Kidney (tissue), 22 donors: ENCODE data around the gene TMC6. TPM values are rescaled to one million over a fixed set of nuclear protein-coding genes. Genes with fewer than 3 reads are reported as not detected.

Experiments
- DNase-seq, 5 donors: peaks; one replicate each; pipeline ENCODE4 v3.0.0-alpha.2; 2013 to 2020
- FAIRE-seq: peaks from 2 replicates; lab custom pipeline; 2012; peaks lifted over from hg19 to GRCh38; lab: Jason Lieb, UNC
- H3K27ac ChIP-seq, 2 donors: one replicate each; pipeline ENCODE4 v1.7.0; 2013; ENCODE audit warnings: low read depth in 2 of 2, low read length in 2 of 2, inconsistent platforms in 1 of 2
- H3K27me3 ChIP-seq: one replicate; pipeline ENCODE4 v1.7.1; 2013; ENCODE audit warnings: low read length, inconsistent platforms; ENCODE audit not compliant: control insufficient read depth, insufficient read depth
- H3K36me3 ChIP-seq, 3 donors: one replicate each; pipeline versions ENCODE4 v1.7.0 to v1.7.1; 2013; ENCODE audit warnings: low read length in 3 of 3, control low read depth in 1 of 3, inconsistent platforms in 1 of 3; ENCODE audit not compliant: insufficient read depth in 3 of 3, control insufficient read depth in 2 of 3
- H3K4me1 ChIP-seq, 3 donors: one replicate each; pipeline versions ENCODE4 v1.7.0 to v1.7.1; 2013; ENCODE audit warnings: low read length in 3 of 3, inconsistent platforms in 1 of 3, low read depth in 1 of 3; ENCODE audit not compliant: control insufficient read depth in 2 of 3, insufficient read depth in 2 of 3
- H3K4me3 ChIP-seq, 3 donors: one replicate each; pipeline versions ENCODE4 v1.7.0 to v1.8.1; 2013; ENCODE audit warnings: low read length in 3 of 3, control low read depth in 1 of 3, inconsistent platforms in 1 of 3
- H3K9ac ChIP-seq, 3 donors: one replicate each; pipeline versions ENCODE4 v1.7.0 to v1.7.1; 2013; ENCODE audit warnings: low read length in 3 of 3, control low read depth in 1 of 3, inconsistent platforms in 1 of 3
- H3K9me3 ChIP-seq, 3 donors: one replicate each; pipeline versions ENCODE4 v1.7.0 to v1.7.1; 2013; ENCODE audit warnings: low read length in 3 of 3, control low read depth in 1 of 3, inconsistent platforms in 1 of 3; ENCODE audit not compliant: control insufficient read depth in 2 of 3, insufficient read depth in 1 of 3
- intact Hi-C: fragments of 100-400 bp; cut with DNase I; formaldehyde crosslinking; loops from one replicate; pipeline ENCODE4 v1.11.1; 2022
- long read RNA-seq, 10 donors: library from polyadenylated mRNA in 1 of 10; unstranded in 1 of 10; transcript quantifications; one replicate each; pipeline ENCODE4 v2.0.0 and lab custom pipeline, GENCODE V29; 2021 to 2026
- polyA plus RNA-seq: library from polyadenylated mRNA; stranded (reverse); fragments of 350-450 nt; fragmentation: Illumina TruSeq; extraction: RNeasy Lipid Tissue Mini Kit (QIAGEN cat#74804); gene quantifications from one replicate; pipeline ENCODE4 v1.2.3, GENCODE V29; 2014; ENCODE audit warnings: low read depth, low replicate concordance; ENCODE audit not compliant: insufficient read depth
- total RNA-seq: library from RNA; stranded (reverse); fragmentation: NEBNext Ultra II Directional; extraction: Animal tissue kit (Norgen Biotek cat#: 25700); gene quantifications from one replicate; pipeline ENCODE4 v1.2.1, GENCODE V29; 2021
- TF ChIP-seq, protein P1 (sequence below): IDR thresholded peaks from 3 replicates; pipeline ENCODE4 v1.5.1; 2012; ENCODE audit warnings: mild to moderate bottlenecking, moderate library complexity, borderline replicate concordance; ENCODE audit not compliant: insufficient read depth; ENCODE audit errors: extremely low read depth
- donor health status: control.
- donor health status: control.
- donor health status: control.
- donor health status: control.
- donor health status: control.
- donor health status: DM: yes; HTN: yes; CAD: no.
- donor health status: Normal renal cell carcinoma (clear cell type).

TMC6 gene, protein sequence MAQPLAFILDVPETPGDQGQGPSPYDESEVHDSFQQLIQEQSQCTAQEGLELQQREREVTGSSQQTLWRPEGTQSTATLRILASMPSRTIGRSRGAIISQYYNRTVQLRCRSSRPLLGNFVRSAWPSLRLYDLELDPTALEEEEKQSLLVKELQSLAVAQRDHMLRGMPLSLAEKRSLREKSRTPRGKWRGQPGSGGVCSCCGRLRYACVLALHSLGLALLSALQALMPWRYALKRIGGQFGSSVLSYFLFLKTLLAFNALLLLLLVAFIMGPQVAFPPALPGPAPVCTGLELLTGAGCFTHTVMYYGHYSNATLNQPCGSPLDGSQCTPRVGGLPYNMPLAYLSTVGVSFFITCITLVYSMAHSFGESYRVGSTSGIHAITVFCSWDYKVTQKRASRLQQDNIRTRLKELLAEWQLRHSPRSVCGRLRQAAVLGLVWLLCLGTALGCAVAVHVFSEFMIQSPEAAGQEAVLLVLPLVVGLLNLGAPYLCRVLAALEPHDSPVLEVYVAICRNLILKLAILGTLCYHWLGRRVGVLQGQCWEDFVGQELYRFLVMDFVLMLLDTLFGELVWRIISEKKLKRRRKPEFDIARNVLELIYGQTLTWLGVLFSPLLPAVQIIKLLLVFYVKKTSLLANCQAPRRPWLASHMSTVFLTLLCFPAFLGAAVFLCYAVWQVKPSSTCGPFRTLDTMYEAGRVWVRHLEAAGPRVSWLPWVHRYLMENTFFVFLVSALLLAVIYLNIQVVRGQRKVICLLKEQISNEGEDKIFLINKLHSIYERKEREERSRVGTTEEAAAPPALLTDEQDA
- total RNA-seq (115 TPM), polyA plus RNA-seq (15.0 TPM)
- long read RNA-seq, donor 1, partial matches to known transcripts = 44 of 46 reads
- long read RNA-seq, donor 1, other reads (novel, unspliced or antisense) = 0 of 46 reads
- long read RNA-seq, donor 2, partial matches to known transcripts = 0 of 2 reads
- long read RNA-seq, donor 2, other reads (novel, unspliced or antisense) = 0 of 2 reads
- long read RNA-seq, donor 3, full-length matches to known transcripts = 2 of 2 reads
- long read RNA-seq, donor 3, partial matches to known transcripts = 0 of 2 reads
- long read RNA-seq, donor 3, other reads (novel, unspliced or antisense) = 0 of 2 reads
- long read RNA-seq, donor 4 = 0 reads
- long read RNA-seq, donor 5 = 0 reads
- long read RNA-seq, donor 6, partial matches to known transcripts = 0 of 2 reads
- long read RNA-seq, donor 6, other reads (novel, unspliced or antisense) = 0 of 2 reads
- long read RNA-seq, donor 7, full-length matches to known transcripts = 10 of 78 reads
- long read RNA-seq, donor 7, partial matches to known transcripts = 42 of 78 reads
- long read RNA-seq, donor 7, other reads (novel, unspliced or antisense) = 26 of 78 reads
- long read RNA-seq, donor 8, partial matches to known transcripts = 0 of 1 reads
- long read RNA-seq, donor 8, other reads (novel, unspliced or antisense) = 0 of 1 reads
- long read RNA-seq, donor 9 = 0 reads
- long read RNA-seq, donor 10 = 0 reads

DNA sequence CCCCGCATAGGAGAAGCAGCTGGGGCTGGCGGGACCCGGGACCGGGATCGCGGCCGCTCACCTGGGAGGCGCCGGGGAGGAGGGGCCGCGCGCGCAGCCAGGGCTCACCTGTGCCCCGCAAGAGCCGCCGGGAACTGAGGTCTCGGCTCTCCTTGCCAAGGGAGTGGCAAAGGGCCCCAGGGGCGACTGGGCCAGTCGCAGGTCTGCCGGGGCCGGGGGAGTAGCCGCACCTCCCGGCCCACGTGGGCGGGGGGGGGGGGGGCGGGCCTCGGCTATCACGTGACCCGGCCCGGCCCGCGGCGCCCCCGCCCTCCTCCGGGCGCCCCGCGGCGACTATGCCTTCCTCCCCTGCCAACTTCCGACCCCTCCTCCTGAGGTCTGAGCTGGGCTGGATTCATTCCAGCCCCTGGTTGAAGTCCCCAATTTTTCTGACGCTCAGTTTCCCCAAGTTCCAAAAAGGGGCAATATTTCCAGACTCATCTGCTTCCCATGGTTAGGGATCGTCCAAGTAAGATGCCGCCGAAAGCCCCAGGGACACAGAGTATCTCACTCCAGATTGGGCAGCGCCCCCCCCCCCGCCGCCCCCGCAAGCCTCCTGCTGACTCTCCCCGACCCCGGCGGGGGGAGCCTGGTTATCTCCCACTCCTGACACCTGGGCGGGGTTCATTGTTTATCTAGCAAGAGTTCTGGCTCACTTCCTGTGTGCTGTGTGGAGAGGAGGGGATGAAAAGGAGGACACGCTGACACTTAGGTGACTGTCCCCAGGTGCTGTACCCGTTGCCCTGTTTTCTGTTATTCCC lies at the start of gene TMC6:
Gene TMC6 (minus strand): TSS at position 205 of the 800 bp plus-strand sequence. CDS start 1,923 bp downstream, outside the sequence.
- intact Hi-C loops = no loop called here
- Histone ChIP-seq H3K9me3 (no peaks in the 10 kb centered on the region), H3K9ac (peak within 1 kb of the TSS in 2 of 3 donors; percentile 4 to 46), H3K4me3 (peak within 1 kb of the TSS; percentile 12 to 62 (median 55)), H3K4me1 (peaks cover 0 to 19% (median 0%) of the 10 kb centered on the region in 3 donors), H3K27me3 (no peaks in the 10 kb centered on the region), H3K36me3 (no peaks in the 10 kb centered on the region), H3K27ac (peak within 1 kb of the TSS; percentile 71 to 74)
- DNase-seq (peak; percentile 58 to 95 (median 70)), FAIRE-seq (no peak)
- TF ChIP-seq, protein P1, sequence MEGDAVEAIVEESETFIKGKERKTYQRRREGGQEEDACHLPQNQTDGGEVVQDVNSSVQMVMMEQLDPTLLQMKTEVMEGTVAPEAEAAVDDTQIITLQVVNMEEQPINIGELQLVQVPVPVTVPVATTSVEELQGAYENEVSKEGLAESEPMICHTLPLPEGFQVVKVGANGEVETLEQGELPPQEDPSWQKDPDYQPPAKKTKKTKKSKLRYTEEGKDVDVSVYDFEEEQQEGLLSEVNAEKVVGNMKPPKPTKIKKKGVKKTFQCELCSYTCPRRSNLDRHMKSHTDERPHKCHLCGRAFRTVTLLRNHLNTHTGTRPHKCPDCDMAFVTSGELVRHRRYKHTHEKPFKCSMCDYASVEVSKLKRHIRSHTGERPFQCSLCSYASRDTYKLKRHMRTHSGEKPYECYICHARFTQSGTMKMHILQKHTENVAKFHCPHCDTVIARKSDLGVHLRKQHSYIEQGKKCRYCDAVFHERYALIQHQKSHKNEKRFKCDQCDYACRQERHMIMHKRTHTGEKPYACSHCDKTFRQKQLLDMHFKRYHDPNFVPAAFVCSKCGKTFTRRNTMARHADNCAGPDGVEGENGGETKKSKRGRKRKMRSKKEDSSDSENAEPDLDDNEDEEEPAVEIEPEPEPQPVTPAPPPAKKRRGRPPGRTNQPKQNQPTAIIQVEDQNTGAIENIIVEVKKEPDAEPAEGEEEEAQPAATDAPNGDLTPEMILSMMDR = no peak

DNA sequence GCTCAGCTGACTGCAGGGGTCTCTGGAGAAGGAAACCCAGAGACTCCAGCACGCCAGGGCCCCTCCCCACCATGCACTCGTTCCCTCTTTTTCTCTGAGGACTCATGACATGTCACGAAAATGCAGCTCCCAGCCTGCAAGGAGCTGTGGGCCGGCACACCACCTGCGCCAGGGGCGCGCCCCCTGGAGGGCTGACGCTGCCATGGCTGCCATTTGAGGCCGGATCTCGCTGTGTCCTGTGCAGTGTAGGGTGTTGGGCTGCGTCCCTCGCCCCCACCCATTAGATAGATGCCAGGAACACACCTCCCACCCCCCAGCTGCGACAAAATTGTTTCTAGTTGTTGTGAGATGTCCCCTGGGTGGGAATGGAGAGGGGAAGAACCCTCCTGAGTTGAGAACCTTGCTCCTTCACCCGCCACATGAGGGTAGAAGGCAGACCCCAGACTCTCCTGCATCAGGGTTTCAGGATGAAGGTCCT lies 48.0 kb upstream of the TMC6 start:
- Histone ChIP-seq H3K36me3 (no peaks in the 10 kb centered on the region), H3K4me1 (peaks cover 0 to 42% (median 36%) of the 10 kb centered on the region in 3 donors), H3K27me3 (no peaks in the 10 kb centered on the region), H3K9me3 (no peaks in the 10 kb centered on the region), H3K9ac (no peak overlapping the region), H3K4me3 (no peak overlapping the region), H3K27ac (peak overlapping the region in 1 of 2 donors; percentile 51)
- FAIRE-seq (no peak), DNase-seq (peak in 4 of 5 donors; percentile 69 to 86 (median 76))
- TF ChIP-seq, protein P1 = peak; percentile 92
- intact Hi-C loops = loop anchor here (10.0 kb wide), 1 partner anchor 62 kb away; no protein-coding TSS in a partner anchor
